ENCODE measurements around the gene RANBP17. TPM values are rescaled to one million over a fixed set of nuclear protein-coding genes. Genes with fewer than 3 reads are reported as not detected.

The RANBP17 gene
- total RNA-seq, 1 experiment from 2014 or later, result not detected

DNA sequence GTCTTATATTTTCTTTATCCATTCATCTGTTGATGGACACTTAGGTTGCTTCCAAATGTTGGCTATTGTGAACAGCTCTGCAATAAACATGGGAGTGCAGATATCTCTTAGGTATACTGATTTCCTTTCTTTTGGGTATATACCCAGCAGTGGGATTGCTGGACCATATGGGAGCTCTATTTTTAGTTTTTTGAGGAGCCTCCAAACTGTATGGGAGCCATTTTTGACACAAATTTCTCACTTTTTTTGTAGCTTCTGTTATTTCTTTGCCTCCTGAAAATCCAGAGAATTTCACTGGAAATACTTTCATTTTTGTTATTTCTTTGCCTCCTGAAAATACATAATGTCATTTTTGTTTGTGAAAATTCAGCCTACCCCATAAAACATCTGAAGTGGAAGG is 15.0 kb upstream of the RANBP17 start:
- H3K27ac ChIP-seq (ENCODE audit: low read depth, low read length, poor library complexity, severe bottlenecking), result no peak overlapping the region
- TF ChIP-seq, protein P1, sequence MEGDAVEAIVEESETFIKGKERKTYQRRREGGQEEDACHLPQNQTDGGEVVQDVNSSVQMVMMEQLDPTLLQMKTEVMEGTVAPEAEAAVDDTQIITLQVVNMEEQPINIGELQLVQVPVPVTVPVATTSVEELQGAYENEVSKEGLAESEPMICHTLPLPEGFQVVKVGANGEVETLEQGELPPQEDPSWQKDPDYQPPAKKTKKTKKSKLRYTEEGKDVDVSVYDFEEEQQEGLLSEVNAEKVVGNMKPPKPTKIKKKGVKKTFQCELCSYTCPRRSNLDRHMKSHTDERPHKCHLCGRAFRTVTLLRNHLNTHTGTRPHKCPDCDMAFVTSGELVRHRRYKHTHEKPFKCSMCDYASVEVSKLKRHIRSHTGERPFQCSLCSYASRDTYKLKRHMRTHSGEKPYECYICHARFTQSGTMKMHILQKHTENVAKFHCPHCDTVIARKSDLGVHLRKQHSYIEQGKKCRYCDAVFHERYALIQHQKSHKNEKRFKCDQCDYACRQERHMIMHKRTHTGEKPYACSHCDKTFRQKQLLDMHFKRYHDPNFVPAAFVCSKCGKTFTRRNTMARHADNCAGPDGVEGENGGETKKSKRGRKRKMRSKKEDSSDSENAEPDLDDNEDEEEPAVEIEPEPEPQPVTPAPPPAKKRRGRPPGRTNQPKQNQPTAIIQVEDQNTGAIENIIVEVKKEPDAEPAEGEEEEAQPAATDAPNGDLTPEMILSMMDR (conservative IDR thresholded peaks at IDR 0.05; ENCODE audit: low read depth, low read length), result no peak
- TF ChIP-seq EZH2 (IDR thresholded peaks at IDR 0.05; ENCODE audit: borderline replicate concordance, low read depth, low read length, poor library complexity, severe bottlenecking), result no peak
- no TSS peak for BruUV-seq (replicated peaks)
- H3K27me3 ChIP-seq (replicated peaks; ENCODE audit: insufficient read depth, low read depth, low read length, poor library complexity), result no peaks in the 10 kb centered on the region
- POLR2A ChIA-PET (ENCODE audit: low non-redundant PET), result no interaction called here
- CTCF ChIA-PET, result no interaction called here
- no peaks in the 10 kb centered on the region for H3K4me1 ChIP-seq (ENCODE audit: insufficient read depth, low read length, poor library complexity, severe bottlenecking)
- no peak for DNase-seq (ENCODE audit: low spot score)
- H3K9me3 ChIP-seq (ENCODE audit: low read depth, low read length, poor library complexity, severe bottlenecking), result no peaks in the 10 kb centered on the region
- H3K4me3 ChIP-seq (ENCODE audit: low read depth, low read length, poor library complexity, severe bottlenecking), result no peak overlapping the region
- H3K36me3 ChIP-seq (ENCODE audit: insufficient read depth, low read length, poor library complexity, severe bottlenecking), result no peaks in the 10 kb centered on the region
- intact Hi-C loops (cut with micrococcal nuclease; ENCODE audit: unreplicated experiment), result no loop called here

DNA sequence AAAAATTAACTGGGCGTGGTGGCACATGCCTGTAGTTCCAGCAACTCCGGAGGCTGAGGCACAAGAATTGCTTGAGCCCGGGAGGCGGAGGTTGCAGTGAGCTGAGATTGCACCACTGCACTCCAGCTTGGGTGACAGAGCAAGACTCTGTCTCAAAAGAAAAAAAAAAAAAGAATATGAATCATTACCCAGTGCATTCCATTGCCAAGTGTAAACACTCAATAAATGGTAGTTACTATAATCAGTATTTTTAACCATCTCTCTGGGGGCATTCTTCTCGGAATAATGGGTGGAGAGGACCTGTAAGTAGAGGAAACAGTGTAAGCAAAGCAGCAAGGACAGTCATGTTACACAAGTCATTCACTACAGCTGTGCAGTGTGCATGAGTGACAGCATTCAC is 13.8 kb upstream of the RANBP17 start:
- Histone ChIP-seq H3K36me3 (ENCODE audit: insufficient read depth, low read length, poor library complexity, severe bottlenecking) (no peaks in the 10 kb centered on the region), H3K9me3 (ENCODE audit: low read depth, low read length, poor library complexity, severe bottlenecking) (no peaks in the 10 kb centered on the region), H3K4me3 (ENCODE audit: low read depth, low read length, poor library complexity, severe bottlenecking) (no peak overlapping the region), H3K27ac (ENCODE audit: low read depth, low read length, poor library complexity, severe bottlenecking) (no peak overlapping the region), H3K27me3 (replicated peaks; ENCODE audit: insufficient read depth, low read depth, low read length, poor library complexity) (no peaks in the 10 kb centered on the region), H3K4me1 (ENCODE audit: insufficient read depth, low read length, poor library complexity, severe bottlenecking) (no peaks in the 10 kb centered on the region)
- POLR2A ChIA-PET (ENCODE audit: low non-redundant PET), result no interaction called here
- TF ChIP-seq EZH2 (IDR thresholded peaks at IDR 0.05; ENCODE audit: borderline replicate concordance, low read depth, low read length, poor library complexity, severe bottlenecking), result no peak
- TF ChIP-seq, protein P1 (conservative IDR thresholded peaks at IDR 0.05; ENCODE audit: low read depth, low read length), result no peak
- no TSS peak for BruUV-seq (replicated peaks)
- CTCF ChIA-PET, result no interaction called here
- no peak for DNase-seq (ENCODE audit: low spot score)
- intact Hi-C loops (cut with micrococcal nuclease; ENCODE audit: unreplicated experiment), result no loop called here

DNA sequence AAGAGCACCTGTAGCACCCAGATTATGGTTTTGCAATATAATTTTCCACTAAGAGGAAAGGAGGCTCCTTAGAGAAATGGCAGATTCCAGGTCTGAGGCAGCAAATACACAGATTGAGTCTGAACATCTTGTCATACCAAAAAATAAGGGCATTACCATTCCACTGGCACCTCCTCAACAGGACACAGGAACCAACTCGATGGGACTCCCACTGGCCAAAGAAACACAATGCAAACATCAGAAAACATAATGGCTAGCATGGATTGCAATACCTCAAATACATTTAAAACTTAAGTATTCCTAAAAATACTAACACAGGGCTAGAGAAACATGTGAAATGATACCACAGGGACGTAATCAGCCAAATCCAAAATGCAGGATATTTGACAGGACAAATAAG is 12.4 kb upstream of the RANBP17 start:
- H3K27ac ChIP-seq (ENCODE audit: low read depth, low read length, poor library complexity, severe bottlenecking), result no peak overlapping the region
- intact Hi-C loops (cut with micrococcal nuclease; ENCODE audit: unreplicated experiment), result no loop called here
- POLR2A ChIA-PET (ENCODE audit: low non-redundant PET), result no interaction called here

More for the DNA sequence above, 12.4 kb upstream of the RANBP17 start:
- no peaks in the 10 kb centered on the region for H3K4me1 ChIP-seq (ENCODE audit: insufficient read depth, low read length, poor library complexity, severe bottlenecking)
- BruUV-seq (replicated peaks), result no TSS peak
- TF ChIP-seq, protein P1 (conservative IDR thresholded peaks at IDR 0.05; ENCODE audit: low read depth, low read length), result no peak
- no peak for TF ChIP-seq EZH2 (IDR thresholded peaks at IDR 0.05; ENCODE audit: borderline replicate concordance, low read depth, low read length, poor library complexity, severe bottlenecking)
- no peak overlapping the region for H3K4me3 ChIP-seq (ENCODE audit: low read depth, low read length, poor library complexity, severe bottlenecking)
- DNase-seq (ENCODE audit: low spot score), result no peak
- CTCF ChIA-PET, result no interaction called here
- H3K9me3 ChIP-seq (ENCODE audit: low read depth, low read length, poor library complexity, severe bottlenecking), result no peaks in the 10 kb centered on the region
- no peaks in the 10 kb centered on the region for H3K36me3 ChIP-seq (ENCODE audit: insufficient read depth, low read length, poor library complexity, severe bottlenecking)
- H3K27me3 ChIP-seq (replicated peaks; ENCODE audit: insufficient read depth, low read depth, low read length, poor library complexity), result no peaks in the 10 kb centered on the region

Measured in A673 (cell line).